GM21786 (cell line): Measurements from ENCODE around the gene TUBA1A.
"Not testable (repeated sequence)": the region's sequence is repeated elsewhere in the genome, so short reads cannot be mapped to it uniquely, and the experiment has no call there.

ENCODE experiments used
- ATAC-seq: cut with Tn5 transposase; IDR thresholded peaks from one replicate; pipeline ENCODE4 v1.9.1; 2021; ENCODE audit not compliant: unreplicated experiment

Gene TUBA1A

GRCh38 chr12:49201595-49202295 lies 12.9 kb upstream of the TUBA1A start:
- no peak for ATAC-seq

- ATAC-seq: no peak
Observed at GRCh38 chr12:49200919-49201594, 12.2 kb upstream of the TUBA1A start.

GRCh38 chr12:49198431-49199155 lies 9.7 kb upstream of the TUBA1A start:
- ATAC-seq: no peak

DNA sequence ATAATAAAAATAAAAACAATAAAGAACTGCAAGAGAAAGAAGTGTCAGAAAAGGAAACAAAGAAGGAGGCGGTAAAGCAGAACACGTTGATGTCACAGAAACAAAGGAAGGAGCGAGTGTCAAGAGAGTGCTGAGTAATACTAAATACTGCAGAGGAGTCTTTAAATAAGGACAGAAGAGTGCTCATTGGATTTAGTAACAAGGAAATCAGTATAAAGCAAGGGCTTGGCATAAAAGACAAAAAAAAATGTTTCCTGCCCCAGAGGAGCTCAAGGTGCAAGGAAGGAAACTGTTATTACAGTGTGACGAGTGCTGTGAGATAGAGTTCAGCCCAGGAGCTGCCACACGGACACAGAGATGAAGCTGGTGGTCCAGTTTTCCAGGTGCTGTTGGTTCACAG lies 8.4 kb upstream of the TUBA1A start:
- ATAC-seq: no peak

DNA sequence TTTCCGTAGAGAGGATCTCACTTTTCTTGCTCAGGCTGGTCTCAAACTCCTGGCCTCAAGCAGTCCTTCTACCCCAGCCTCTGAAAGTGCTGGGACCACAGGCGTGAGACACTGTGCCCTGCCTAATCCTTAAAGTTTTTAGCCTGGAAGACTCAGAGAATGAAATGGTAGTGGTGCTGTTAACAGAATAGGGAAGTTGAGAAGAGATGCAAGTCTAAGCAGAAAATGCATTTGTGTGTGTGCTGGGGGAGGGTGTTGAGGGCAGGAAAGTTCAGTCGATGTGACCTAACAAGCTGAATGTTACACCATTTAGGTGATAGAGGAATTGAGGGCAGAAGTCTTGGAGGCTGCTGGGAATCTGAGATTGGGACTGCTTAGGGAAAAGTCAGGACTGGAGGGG lies 6.9 kb upstream of the TUBA1A start:
- ATAC-seq: no peak

DNA sequence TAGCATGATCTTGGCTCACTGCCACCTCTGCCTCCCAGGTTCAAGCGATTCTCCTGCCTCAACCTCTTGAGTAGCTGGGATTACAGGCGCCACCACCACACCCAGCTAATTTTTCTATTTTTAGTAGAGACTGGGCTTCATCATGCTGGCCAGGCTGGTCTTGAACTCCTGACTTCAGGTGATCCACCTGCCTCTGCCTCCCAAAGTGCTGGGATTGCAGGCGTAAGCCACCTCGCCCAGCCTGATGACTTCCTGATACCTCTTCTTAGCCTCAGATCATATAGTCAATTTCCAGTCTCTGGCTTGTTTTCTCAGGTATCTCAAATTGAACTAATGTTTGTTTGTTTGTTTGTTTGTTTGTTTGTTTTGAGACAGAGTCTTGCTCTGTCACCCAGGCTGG lies 4.9 kb upstream of the TUBA1A start:
- ATAC-seq: not testable (repeated sequence)

- ATAC-seq: not testable (repeated sequence)
Observed at GRCh38 chr12:49191498-49191897, 2.6 kb upstream of the TUBA1A start.

GRCh38 chr12:49190974-49191373 lies 2.1 kb upstream of the TUBA1A start:
- ATAC-seq: no peak

- no peak for ATAC-seq
Observed at GRCh38 chr12:49189731-49190716, 1.1 kb upstream of the TUBA1A start.

DNA sequence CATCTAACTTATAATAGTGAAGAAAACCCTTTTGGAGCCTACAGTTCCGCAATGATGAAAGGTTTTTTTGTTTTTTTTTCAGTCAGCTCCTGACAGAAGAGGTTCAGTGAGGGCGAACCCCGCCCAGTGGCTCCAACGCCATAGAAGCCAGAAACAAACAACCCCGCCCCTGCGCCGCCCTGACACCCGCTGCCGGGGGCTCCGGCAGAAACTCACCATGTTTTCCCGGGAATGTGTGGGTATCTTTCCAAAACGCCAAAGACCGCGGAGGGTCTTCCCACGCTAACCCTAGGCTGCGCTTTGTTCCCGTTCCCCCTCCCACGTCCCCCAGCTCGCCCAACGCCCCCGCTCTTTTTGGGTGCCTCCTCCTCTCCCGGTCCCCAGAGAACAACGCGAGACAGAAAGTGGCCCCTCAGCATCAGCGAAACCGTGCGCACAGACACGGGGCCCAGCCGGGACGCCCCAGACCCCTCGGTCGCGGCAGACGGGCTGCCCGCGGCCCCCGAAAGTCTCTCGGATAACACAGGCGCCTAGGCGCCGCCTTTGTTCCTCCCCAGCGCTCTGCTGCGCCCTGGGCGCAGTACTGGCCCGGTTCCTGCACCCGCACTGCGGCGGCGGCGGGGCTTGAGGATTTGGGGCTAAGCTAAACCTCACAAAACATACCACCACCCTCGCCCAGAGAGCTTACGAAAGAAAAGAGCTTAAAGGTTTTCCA lies 522 bp downstream of the TUBA1A start:
- ATAC-seq: peak; percentile 33

DNA sequence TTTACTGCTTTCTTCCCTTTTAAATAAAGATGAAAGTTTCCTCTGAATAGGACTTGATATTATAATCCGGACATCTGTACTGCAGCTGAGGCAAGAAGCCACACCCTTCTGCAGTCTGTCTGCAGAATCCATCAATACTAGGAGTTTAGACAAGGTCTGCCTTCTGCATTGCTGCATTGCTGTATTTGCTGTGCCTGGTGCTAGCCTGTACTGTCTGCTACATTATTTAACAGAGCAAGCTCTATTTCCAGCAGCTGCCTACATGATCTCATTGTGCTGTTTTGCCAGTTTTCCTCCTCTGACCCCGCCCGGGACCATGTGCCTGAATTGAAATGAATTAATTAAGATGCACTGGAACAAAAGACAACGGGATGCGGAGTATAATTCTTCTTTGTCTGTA lies 1.7 kb downstream of the TUBA1A start:
- no peak for ATAC-seq

DNA sequence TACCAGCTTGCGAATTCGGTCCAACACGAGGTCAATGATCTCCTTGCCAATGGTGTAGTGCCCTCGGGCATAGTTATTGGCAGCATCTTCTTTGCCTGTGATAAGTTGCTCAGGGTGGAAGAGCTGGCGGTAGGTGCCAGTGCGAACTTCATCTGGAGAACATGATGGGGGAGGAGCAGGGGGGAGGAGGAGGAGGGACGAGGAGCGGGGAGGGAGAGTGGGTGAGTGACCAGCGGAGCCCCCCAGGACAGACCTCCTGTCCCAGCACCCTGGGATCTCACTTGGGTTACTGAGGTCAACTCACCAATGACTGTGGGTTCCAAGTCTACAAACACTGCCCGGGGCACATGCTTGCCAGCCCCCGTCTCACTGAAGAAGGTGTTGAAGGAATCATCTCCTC lies 2.6 kb downstream of the TUBA1A start:
- ATAC-seq: not testable (repeated sequence)

- not testable (repeated sequence) for ATAC-seq
Observed at GRCh38 chr12:49184697-49185096, 4.2 kb downstream of the TUBA1A start.

DNA sequence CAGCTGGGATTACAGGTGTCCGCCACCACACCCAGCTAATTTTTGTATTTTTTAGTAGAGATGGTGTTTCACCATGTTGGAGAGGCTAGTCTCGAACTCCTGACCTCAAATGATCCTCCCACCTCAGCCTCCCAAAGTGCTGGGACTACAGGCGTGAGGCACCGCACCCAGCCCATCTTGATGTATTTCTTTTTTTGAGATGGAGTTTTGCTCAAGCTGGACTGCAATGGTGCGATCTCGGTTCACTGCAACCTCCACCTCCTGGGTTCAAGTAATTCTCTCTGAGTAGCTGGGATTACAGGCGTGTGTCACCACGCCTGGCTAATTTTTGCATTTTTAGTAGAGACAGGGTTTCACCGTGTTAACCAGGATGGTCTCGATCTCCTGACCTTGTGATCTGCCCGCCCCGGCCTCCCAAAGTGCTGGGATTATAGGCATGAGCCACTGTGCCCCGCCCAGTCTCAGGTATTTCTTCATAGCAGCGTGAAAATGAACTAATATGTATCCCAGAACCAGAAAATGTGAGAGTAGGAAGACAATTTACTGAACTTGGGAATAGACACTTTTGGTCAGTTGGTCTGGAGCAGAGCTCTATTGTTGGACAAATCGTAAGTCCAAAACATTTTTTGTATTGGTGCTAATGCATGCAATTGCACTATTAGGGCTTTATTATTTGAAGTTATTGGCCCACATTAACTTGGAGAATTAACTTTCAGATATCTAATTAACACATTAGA lies 5.5 kb downstream of the TUBA1A start:
- ATAC-seq: not testable (repeated sequence)

DNA sequence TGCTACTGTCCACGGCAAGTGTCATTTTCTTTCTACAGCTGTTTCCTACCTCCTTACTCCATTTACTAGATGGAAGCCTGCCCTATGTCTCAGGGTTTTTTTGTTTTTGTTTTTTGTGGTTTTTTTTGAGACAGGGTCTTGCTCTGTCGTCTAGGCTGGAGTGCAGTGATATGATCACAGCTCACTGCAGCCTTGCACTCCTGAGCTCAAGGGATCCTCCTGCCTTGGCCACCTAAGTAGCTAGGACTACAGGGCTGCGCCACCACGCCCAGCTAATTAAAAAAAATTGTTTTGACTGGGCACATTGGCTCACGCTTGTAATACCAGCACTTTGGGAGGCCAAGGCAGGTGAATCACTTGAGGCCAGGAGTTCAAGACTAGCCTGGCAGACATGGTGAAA lies 14.7 kb downstream of the TUBA1A start:
- ATAC-seq: no peak

- no peak for ATAC-seq
Observed at GRCh38 chr12:49170924-49171323, 18.0 kb downstream of the TUBA1A start.

DNA sequence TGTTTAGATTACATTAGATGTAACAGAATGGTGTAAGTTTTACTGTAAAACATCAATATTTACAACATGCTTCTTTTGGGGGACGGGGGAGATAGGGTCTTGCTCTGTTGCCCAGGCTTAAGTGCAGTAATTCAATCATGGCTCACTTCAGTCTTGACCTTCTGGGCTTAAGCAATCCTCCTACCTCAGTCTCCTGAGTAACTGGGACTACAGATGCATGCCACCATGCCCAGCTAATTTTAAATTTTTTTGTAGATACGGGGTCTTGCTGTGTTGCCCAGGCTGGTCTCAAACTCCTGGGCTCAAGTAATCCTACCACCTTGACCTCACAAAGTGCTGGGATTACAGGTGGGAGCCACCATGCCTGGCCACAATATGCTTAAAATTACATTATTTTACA lies 23.8 kb downstream of the TUBA1A start:
- ATAC-seq: no peak

- ATAC-seq: not testable (repeated sequence)
Observed at GRCh38 chr12:49161901-49162300, 27.0 kb downstream of the TUBA1A start.

GRCh38 chr12:49161092-49161795 lies 27.6 kb downstream of the TUBA1A start:
- no peak for ATAC-seq
